Parathyroid adenoma (tissue), 2 donors: ENCODE results near the gene ACVR1.

Experiments
- H2AFZ ChIP-seq: fragments of 300-600 bp; sonication (generic); one replicate; pipeline ENCODE4 v1.7.0; 2017; ENCODE audit warnings: antibody characterized with exemption, mild to moderate bottlenecking
- H3K27ac ChIP-seq: fragments of 300-600 bp; sonication (generic); one replicate; pipeline ENCODE4 v1.7.0; 2017
- H3K27me3 ChIP-seq: fragments of 300-600 bp; sonication (generic); one replicate; pipeline ENCODE4 v1.7.0; 2017; ENCODE audit warnings: low read length; ENCODE audit not compliant: control insufficient read depth, insufficient read depth
- H3K36me3 ChIP-seq: fragments of 300-600 bp; sonication (generic); one replicate; pipeline ENCODE4 v1.7.0; 2017; ENCODE audit warnings: low read length; ENCODE audit not compliant: control insufficient read depth, insufficient read depth
- H3K4me1 ChIP-seq: fragments of 300-600 bp; sonication (generic); one replicate; pipeline ENCODE4 v1.7.0; 2017; ENCODE audit warnings: control low read depth
- H3K4me2 ChIP-seq: fragments of 300-600 bp; sonication (generic); one replicate; pipeline ENCODE4 v1.7.0; 2017; ENCODE audit warnings: low read length
- H3K4me3 ChIP-seq: fragments of 300-600 bp; sonication (generic); one replicate; pipeline ENCODE4 v1.7.0; 2017; ENCODE audit warnings: low read depth, low read length
- H3K79me2 ChIP-seq: fragments of 300-600 bp; sonication (generic); one replicate; pipeline ENCODE4 v1.7.0; 2017; ENCODE audit warnings: control low read depth
- H3K9ac ChIP-seq: fragments of 300-600 bp; sonication (generic); one replicate; pipeline ENCODE4 v1.7.0; 2017; ENCODE audit warnings: mild to moderate bottlenecking
- H3K9me3 ChIP-seq: fragments of 300-600 bp; sonication (generic); one replicate; pipeline ENCODE4 v1.7.0; 2017; ENCODE audit warnings: low read length; ENCODE audit not compliant: control insufficient read depth
- CTCF ChIP-seq: fragments of 300-600 bp; sonication (generic); IDR thresholded peaks from one replicate; pipeline ENCODE4 v1.7.0; 2017; ENCODE audit warnings: antibody characterized with exemption, mild to moderate bottlenecking
- donor health status: primary hyperparathyroidism.

The ACVR1 gene

GRCh38 chr2:157841485-157841884, 34.6 kb downstream of the ACVR1 start:
- Histone ChIP-seq H3K9me3 (no peaks in the 10 kb centered on the region), H3K27me3 (no peaks in the 10 kb centered on the region), H3K27ac (no peak overlapping the region), H3K4me3 (no peak overlapping the region), H3K9ac (no peak overlapping the region), H3K79me2 (peaks cover 4% of the 10 kb centered on the region), H3K4me2 (no peak overlapping the region), H3K4me1 (peaks cover 6% of the 10 kb centered on the region), H2AFZ (no peak overlapping the region), H3K36me3 (no peaks in the 10 kb centered on the region)
- TF ChIP-seq CTCF = no peak

- Histone ChIP-seq H2AFZ (no peak overlapping the region), H3K4me3 (no peak overlapping the region), H3K9ac (no peak overlapping the region), H3K27me3 (no peaks in the 10 kb centered on the region), H3K9me3 (no peaks in the 10 kb centered on the region), H3K79me2 (peaks cover 9% of the 10 kb centered on the region), H3K4me1 (peaks cover 6% of the 10 kb centered on the region), H3K4me2 (no peak overlapping the region), H3K36me3 (no peaks in the 10 kb centered on the region), H3K27ac (no peak overlapping the region)
- TF ChIP-seq CTCF = no peak
These were observed 35.5 kb downstream of the ACVR1 start for GRCh38 chr2:157840568-157841156.

GRCh38 chr2:157839822-157840221, 36.3 kb downstream of the ACVR1 start:
- H2AFZ ChIP-seq = no peak overlapping the region
- no peak for TF ChIP-seq CTCF
- H3K27ac ChIP-seq = no peak overlapping the region
- H3K9me3 ChIP-seq = no peaks in the 10 kb centered on the region
- H3K4me3 ChIP-seq = no peak overlapping the region
- H3K27me3 ChIP-seq = no peaks in the 10 kb centered on the region
- H3K36me3 ChIP-seq = no peaks in the 10 kb centered on the region
- H3K4me1 ChIP-seq = peaks cover 6% of the 10 kb centered on the region
- no peak overlapping the region for H3K4me2 ChIP-seq
- H3K79me2 ChIP-seq = peaks cover 5% of the 10 kb centered on the region
- no peak overlapping the region for H3K9ac ChIP-seq

- Histone ChIP-seq H3K27me3 (no peaks in the 10 kb centered on the region), H3K27ac (no peak overlapping the region), H3K9ac (no peak overlapping the region), H3K4me1 (peaks cover 6% of the 10 kb centered on the region), H3K4me2 (no peak overlapping the region), H2AFZ (no peak overlapping the region), H3K36me3 (no peaks in the 10 kb centered on the region), H3K9me3 (no peaks in the 10 kb centered on the region), H3K79me2 (peaks cover 5% of the 10 kb centered on the region), H3K4me3 (no peak overlapping the region)
- TF ChIP-seq CTCF = no peak
These were observed 36.8 kb downstream of the ACVR1 start for GRCh38 chr2:157839162-157839801.
